ENCODE measurements around the gene TAS1R2. TPM values are rescaled to one million over a fixed set of nuclear protein-coding genes. Genes with fewer than 3 reads are reported as not detected.

Gene TAS1R2
- total and polyA plus RNA-seq, 9 of the 15 experiments (the other 6 are each of a cell fraction or from before 2014, with no cell fraction given), result not detected

DNA sequence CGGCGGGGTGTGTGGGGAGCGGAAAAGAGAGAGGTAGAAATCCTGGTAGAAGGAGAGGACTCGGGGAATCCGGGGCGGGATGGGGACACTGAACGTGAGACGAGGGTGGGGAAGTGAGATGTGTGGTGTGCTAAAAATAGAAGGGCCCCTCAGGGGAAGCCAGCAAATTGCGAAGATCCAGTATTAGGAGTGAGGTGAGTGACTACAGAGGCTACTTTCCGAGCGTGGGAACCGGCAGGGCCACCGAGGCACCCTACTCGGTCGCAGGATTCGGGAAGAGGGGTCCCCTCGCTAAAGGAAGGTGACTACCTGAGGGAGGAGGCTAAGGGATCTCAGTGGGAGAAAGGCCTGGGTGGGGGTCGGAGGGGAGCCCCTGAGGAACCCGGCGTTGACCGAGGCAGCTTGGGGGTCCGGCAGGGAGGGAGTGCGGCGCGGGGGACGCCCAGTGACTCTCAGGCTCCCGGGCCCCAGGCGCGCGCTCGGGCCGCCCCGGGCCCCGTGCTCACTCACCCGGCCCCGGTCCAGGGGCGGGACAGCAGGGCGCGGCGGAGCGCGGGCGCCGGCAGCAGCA lies 42.6 kb upstream of the TAS1R2 start (continued):
- TF ChIP-seq ZBTB34 (CRISPR knock-in tag; IDR thresholded peaks at IDR 0.05) (no peak), U2AF2 (optimal IDR thresholded peaks at IDR 0.05; ENCODE audit: low read depth, low read length) (no peak), HINFP (tag; conservative IDR thresholded peaks at IDR 0.05; ENCODE audit: low read depth) (no peak), THAP12 (CRISPR knock-in tag; IDR thresholded peaks at IDR 0.05) (peak; percentile 44; the same call in 1 of the 2 replicates), HDAC1 (IDR thresholded peaks at IDR 0.05) (no peak; a peak in 1 of 4 replicates), ZNF384 (IDR thresholded peaks at IDR 0.05; ENCODE audit: low read depth, low read length) (peak; percentile 43; the same call in 1 of the 2 replicates), ELF1 (tag; IDR thresholded peaks at IDR 0.05) (no peak), RB1 (IDR thresholded peaks at IDR 0.05; ENCODE audit: low read depth) (peak; percentile 93), SMAD1 (IDR thresholded peaks at IDR 0.05; ENCODE audit: low read depth, low read length, partially characterized antibody) (no peak), ZBTB11 (CRISPR knock-in tag; IDR thresholded peaks at IDR 0.05) (no peak), ZZZ3 (IDR thresholded peaks at IDR 0.05) (no peak), RBBP5 (IDR thresholded peaks at IDR 0.05; ENCODE audit: borderline replicate concordance, insufficient read depth, low read length, poor library complexity, severe bottlenecking) (peak; percentile 82), ATF3 (IDR thresholded peaks at IDR 0.05) (no peak), ATF3 (CRISPR knock-in tag; conservative IDR thresholded peaks at IDR 0.05) (no peak), TGIF2 (CRISPR knock-in tag; IDR thresholded peaks at IDR 0.05) (0 out of 2 replicates have a peak, but pooled peaks have one; percentile 68), MCM7 (IDR thresholded peaks at IDR 0.05) (no peak), ZKSCAN8 (CRISPR knock-in tag; IDR thresholded peaks at IDR 0.05) (no peak)
